Muscle layer of duodenum (tissue), 2 donors: ENCODE measurements around the gene HSD17B11.
"Not testable (repeated sequence)": the region's sequence is repeated elsewhere in the genome, so short reads cannot be mapped to it uniquely, and the experiment has no call there.

Experiments used
- H3K27ac ChIP-seq: one replicate; pipeline ENCODE4 v1.7.0; 2013; ENCODE audit warnings: mild to moderate bottlenecking, low read length
- H3K27me3 ChIP-seq: one replicate; pipeline ENCODE4 v1.7.0; 2013; ENCODE audit warnings: low read depth, mild to moderate bottlenecking, control low read depth, low read length
- H3K36me3 ChIP-seq, 2 donors: one replicate each; pipeline ENCODE4 v1.7.0; 2013; ENCODE audit warnings: low read length in 2 of 2, control low read depth in 1 of 2, mild to moderate bottlenecking in 1 of 2; ENCODE audit not compliant: insufficient read depth in 2 of 2, control insufficient read depth in 1 of 2
- H3K4me1 ChIP-seq, 2 donors: one replicate each; pipeline ENCODE4 v1.7.0; 2013; ENCODE audit warnings: low read length in 2 of 2, mild to moderate bottlenecking in 2 of 2, control low read depth in 1 of 2, moderate library complexity in 1 of 2; ENCODE audit not compliant: insufficient read depth in 2 of 2, control insufficient read depth in 1 of 2
- H3K4me3 ChIP-seq, 2 donors: one replicate each; pipeline ENCODE4 v1.7.0; 2013; ENCODE audit warnings: low read length in 2 of 2, low read depth in 1 of 2, mild to moderate bottlenecking in 1 of 2
- H3K9me3 ChIP-seq, 2 donors: one replicate each; pipeline ENCODE4 v1.7.0; 2013; ENCODE audit warnings: low read length in 2 of 2, control low read depth in 1 of 2, mild to moderate bottlenecking in 1 of 2; ENCODE audit not compliant: control insufficient read depth in 1 of 2
- donor health status: healthy.

Gene HSD17B11

GRCh38 chr4:87304745-87305432 is 86.1 kb downstream of the HSD17B11 start:
- Histone ChIP-seq H3K27me3 (no peaks in the 10 kb centered on the region), H3K4me1 (no peaks in the 10 kb centered on the region), H3K9me3 (no peaks in the 10 kb centered on the region), H3K36me3 (no peaks in the 10 kb centered on the region), H3K27ac (no peak overlapping the region), H3K4me3 (no peak overlapping the region)

- H3K4me3 ChIP-seq = no peak overlapping the region
Observed at GRCh38 chr4:87299898-87300297, 91.1 kb downstream of the HSD17B11 start.

GRCh38 chr4:87298362-87298761 is 92.6 kb downstream of the HSD17B11 start:
- Histone ChIP-seq H3K4me3 (no peak overlapping the region), H3K27me3 (no peaks in the 10 kb centered on the region), H3K4me1 (no peaks in the 10 kb centered on the region), H3K36me3 (no peaks in the 10 kb centered on the region), H3K27ac (no peak overlapping the region), H3K9me3 (no peaks in the 10 kb centered on the region)

More at GRCh38 chr4:87299898-87300297, 91.1 kb downstream of the HSD17B11 start:
- Histone ChIP-seq H3K36me3 (no peaks in the 10 kb centered on the region), H3K4me1 (no peaks in the 10 kb centered on the region), H3K9me3 (no peaks in the 10 kb centered on the region), H3K27ac (no peak overlapping the region), H3K27me3 (no peaks in the 10 kb centered on the region)

- not testable (repeated sequence) for H3K27me3 ChIP-seq, H3K4me1 ChIP-seq, H3K36me3 ChIP-seq, H3K9me3 ChIP-seq, H3K27ac ChIP-seq, H3K4me3 ChIP-seq
Observed at GRCh38 chr4:87294911-87295310, 96.1 kb downstream of the HSD17B11 start.

GRCh38 chr4:87293889-87294288 is 97.1 kb downstream of the HSD17B11 start:
- not testable (repeated sequence) for H3K4me1 ChIP-seq, H3K27ac ChIP-seq, H3K36me3 ChIP-seq, H3K4me3 ChIP-seq, H3K9me3 ChIP-seq, H3K27me3 ChIP-seq

- H3K27ac ChIP-seq = no peak overlapping the region
- no peaks in the 10 kb centered on the region for H3K4me1 ChIP-seq
- H3K4me3 ChIP-seq = no peak overlapping the region
- no peaks in the 10 kb centered on the region for H3K27me3 ChIP-seq
- no peaks in the 10 kb centered on the region for H3K36me3 ChIP-seq
- H3K9me3 ChIP-seq = peaks cover 0 to 19% of the 10 kb centered on the region in 2 donors
Observed at GRCh38 chr4:87286970-87287369, 104.0 kb downstream of the HSD17B11 start.
